Hematopoietic multipotent progenitor cell treated with erythropoietin and hydrocortisone succinate and interleukin-3 and kit ligand, for 15 days (in vitro differentiated cells): Measurements from ENCODE around the gene RRP12.

Experiments
- DNase-seq: peaks from one replicate; pipeline ENCODE4 v3.0.0-alpha.2; 2015; ENCODE audit warnings: low spot score

The RRP12 gene

GRCh38 chr10:97312897-97313296 is 88.2 kb downstream of the RRP12 start:
- no peak for DNase-seq

GRCh38 chr10:97311111-97311626 is 90.0 kb downstream of the RRP12 start:
- no peak for DNase-seq

- no peak for DNase-seq
These were observed 93.0 kb downstream of the RRP12 start for GRCh38 chr10:97307866-97308780.

- no peak for DNase-seq
These were observed 93.7 kb downstream of the RRP12 start for GRCh38 chr10:97307441-97307840.
